Muscle layer of colon (tissue), 2 donors: ENCODE measurements around the gene SLC22A16.
A peak's percentile ranks its signal among the peaks of the same experiment; 100 is the strongest.

ENCODE experiments used
- H3K27ac ChIP-seq: one replicate; pipeline ENCODE4 v1.7.0; 2013; ENCODE audit warnings: low read depth, mild to moderate bottlenecking, low read length, moderate library complexity
- H3K27me3 ChIP-seq, 2 donors: one replicate each; pipeline ENCODE4 v1.7.0; 2013; ENCODE audit warnings: low read length in 2 of 2, mild to moderate bottlenecking in 2 of 2; ENCODE audit not compliant: insufficient read depth in 2 of 2, control insufficient read depth in 1 of 2
- H3K36me3 ChIP-seq: one replicate; pipeline ENCODE4 v1.7.0; 2013; ENCODE audit warnings: mild to moderate bottlenecking, low read length; ENCODE audit not compliant: insufficient read depth
- H3K4me1 ChIP-seq: one replicate; pipeline ENCODE4 v1.7.0; 2013; ENCODE audit warnings: mild to moderate bottlenecking, low read length; ENCODE audit not compliant: insufficient read depth
- H3K4me3 ChIP-seq, 2 donors: one replicate each; pipeline ENCODE4 v1.7.0; 2013; ENCODE audit warnings: low read length in 2 of 2, low read depth in 1 of 2, mild to moderate bottlenecking in 1 of 2, moderate library complexity in 1 of 2
- H3K9ac ChIP-seq: one replicate; pipeline ENCODE4 v1.7.0; 2013; ENCODE audit warnings: low read length
- H3K9me3 ChIP-seq: one replicate; pipeline ENCODE4 v1.7.0; 2013; ENCODE audit warnings: mild to moderate bottlenecking, low read length
- donor health status: abdominal sarcoma.
- donor health status: Adenocarcinoma of cecum.

Gene SLC22A16

GRCh38 chr6:110414669-110415068 lies 61.7 kb downstream of the SLC22A16 start:
- H3K27me3 ChIP-seq, result no peaks in the 10 kb centered on the region
- H3K36me3 ChIP-seq, result no peaks in the 10 kb centered on the region
- H3K4me3 ChIP-seq, result peak overlapping the region in 1 of 2 donors; percentile 9
- peak overlapping the region; percentile 69 for H3K27ac ChIP-seq
- H3K9ac ChIP-seq, result no peak overlapping the region
- H3K4me1 ChIP-seq, result peaks cover 20% of the 10 kb centered on the region
- no peaks in the 10 kb centered on the region for H3K9me3 ChIP-seq

DNA sequence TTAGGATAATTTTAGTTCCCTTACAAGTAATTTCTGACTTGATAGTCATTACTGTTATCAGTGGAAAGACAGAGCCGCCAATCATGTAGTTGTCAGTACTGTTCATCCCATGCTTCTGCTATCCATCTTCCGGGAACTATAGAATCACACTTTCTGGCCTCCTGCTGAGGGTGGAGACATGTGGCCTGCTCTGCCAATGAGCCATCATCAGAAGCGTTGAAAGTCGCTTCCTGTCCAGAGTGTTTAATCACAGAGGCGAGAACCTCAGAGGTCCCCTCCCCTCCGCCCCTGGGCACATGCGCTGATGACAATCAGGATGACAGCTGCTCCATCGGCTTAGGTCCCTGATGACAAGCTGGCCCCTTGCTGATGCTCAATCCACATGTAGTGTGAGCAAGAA lies 64.1 kb downstream of the SLC22A16 start:
- Histone ChIP-seq H3K36me3 (no peaks in the 10 kb centered on the region), H3K4me1 (peaks cover 20% of the 10 kb centered on the region), H3K4me3 (no peak overlapping the region), H3K27ac (no peak overlapping the region), H3K9ac (no peak overlapping the region), H3K9me3 (no peaks in the 10 kb centered on the region), H3K27me3 (no peaks in the 10 kb centered on the region)

DNA sequence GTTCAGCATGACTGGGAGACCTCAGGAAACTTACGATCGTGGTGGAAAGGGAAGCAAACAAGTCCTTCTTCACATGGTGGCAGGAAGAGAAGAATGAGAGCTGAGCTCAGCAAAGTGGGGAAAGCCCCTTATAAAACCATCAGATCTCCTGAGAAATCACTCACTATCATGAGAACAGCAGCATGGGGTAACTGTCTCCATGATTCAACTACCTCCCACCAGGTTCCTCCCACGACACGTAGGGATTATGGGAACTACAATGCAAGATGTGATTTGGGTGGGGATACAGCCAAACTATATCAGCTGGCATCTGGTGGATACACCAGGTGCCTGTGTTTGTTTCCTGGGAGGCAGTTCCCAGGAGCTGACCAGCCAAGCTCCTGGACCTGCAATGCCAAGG lies 65.9 kb downstream of the SLC22A16 start:
- Histone ChIP-seq H3K4me3 (no peak overlapping the region), H3K27ac (no peak overlapping the region), H3K9me3 (no peaks in the 10 kb centered on the region), H3K4me1 (peaks cover 8% of the 10 kb centered on the region), H3K9ac (no peak overlapping the region), H3K27me3 (no peaks in the 10 kb centered on the region), H3K36me3 (no peaks in the 10 kb centered on the region)

- Histone ChIP-seq H3K4me3 (no peak overlapping the region), H3K9me3 (no peaks in the 10 kb centered on the region), H3K27ac (no peak overlapping the region), H3K27me3 (no peaks in the 10 kb centered on the region), H3K9ac (no peak overlapping the region), H3K36me3 (no peaks in the 10 kb centered on the region), H3K4me1 (peaks cover 2% of the 10 kb centered on the region)
These were observed 66.6 kb downstream of the SLC22A16 start for GRCh38 chr6:110409794-110410193.

- no peaks in the 10 kb centered on the region for H3K27me3 ChIP-seq
- no peak overlapping the region for H3K27ac ChIP-seq
- no peaks in the 10 kb centered on the region for H3K9me3 ChIP-seq
- no peaks in the 10 kb centered on the region for H3K4me1 ChIP-seq
- no peaks in the 10 kb centered on the region for H3K36me3 ChIP-seq
- H3K4me3 ChIP-seq, result no peak overlapping the region
- H3K9ac ChIP-seq, result no peak overlapping the region
These were observed 67.5 kb downstream of the SLC22A16 start for GRCh38 chr6:110408901-110409300.

DNA sequence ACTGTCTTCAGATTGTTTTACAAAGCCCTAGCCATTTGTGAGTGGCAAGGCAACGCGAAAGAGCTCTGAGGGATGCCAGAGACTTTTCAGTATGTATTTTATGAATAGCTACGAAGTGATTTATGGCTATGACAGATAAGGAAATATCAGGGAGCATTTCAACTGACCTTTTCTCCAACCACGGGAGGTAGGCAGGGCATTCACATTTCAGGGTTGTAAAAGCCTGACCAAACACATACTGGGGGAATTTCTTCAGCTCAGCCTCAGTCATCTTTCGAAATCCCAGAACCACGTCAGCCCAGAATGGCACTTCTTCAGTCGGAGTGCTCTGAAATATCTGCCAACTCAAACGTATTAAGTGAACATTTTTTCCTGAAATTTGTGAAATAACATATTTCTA lies 71.8 kb downstream of the SLC22A16 start:
- Histone ChIP-seq H3K4me1 (no peaks in the 10 kb centered on the region), H3K27me3 (no peaks in the 10 kb centered on the region), H3K36me3 (no peaks in the 10 kb centered on the region), H3K27ac (no peak overlapping the region), H3K4me3 (no peak overlapping the region), H3K9me3 (no peaks in the 10 kb centered on the region), H3K9ac (no peak overlapping the region)

GRCh38 chr6:110401585-110402176 lies 74.7 kb downstream of the SLC22A16 start:
- Histone ChIP-seq H3K27ac (no peak overlapping the region), H3K4me1 (no peaks in the 10 kb centered on the region), H3K9me3 (no peaks in the 10 kb centered on the region), H3K36me3 (no peaks in the 10 kb centered on the region), H3K27me3 (no peaks in the 10 kb centered on the region), H3K4me3 (no peak overlapping the region), H3K9ac (no peak overlapping the region)

DNA sequence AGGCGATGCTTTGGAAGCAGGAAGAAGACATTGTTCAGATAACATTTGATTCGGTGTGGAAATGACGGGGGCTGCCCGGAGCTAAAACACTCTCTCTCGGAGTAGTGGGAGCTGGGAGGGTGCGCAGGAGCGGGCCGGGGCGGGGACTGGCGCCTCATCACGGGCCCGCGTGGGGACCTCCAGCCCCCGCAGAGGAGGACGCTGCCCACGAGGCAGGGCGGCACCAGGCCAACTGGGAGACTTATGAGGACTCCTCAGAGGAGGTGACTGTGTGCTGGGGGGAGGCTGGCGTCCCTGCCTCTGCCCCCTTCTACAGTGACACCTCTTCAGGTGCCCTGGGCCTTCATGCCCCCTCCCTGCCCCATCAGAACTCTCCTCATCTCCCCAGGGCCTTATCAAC lies 76.2 kb downstream of the SLC22A16 start:
- Histone ChIP-seq H3K4me3 (peak overlapping the region; percentile 43 to 76), H3K9ac (no peak overlapping the region), H3K4me1 (no peaks in the 10 kb centered on the region), H3K36me3 (no peaks in the 10 kb centered on the region), H3K27me3 (no peaks in the 10 kb centered on the region), H3K9me3 (no peaks in the 10 kb centered on the region), H3K27ac (no peak overlapping the region)

DNA sequence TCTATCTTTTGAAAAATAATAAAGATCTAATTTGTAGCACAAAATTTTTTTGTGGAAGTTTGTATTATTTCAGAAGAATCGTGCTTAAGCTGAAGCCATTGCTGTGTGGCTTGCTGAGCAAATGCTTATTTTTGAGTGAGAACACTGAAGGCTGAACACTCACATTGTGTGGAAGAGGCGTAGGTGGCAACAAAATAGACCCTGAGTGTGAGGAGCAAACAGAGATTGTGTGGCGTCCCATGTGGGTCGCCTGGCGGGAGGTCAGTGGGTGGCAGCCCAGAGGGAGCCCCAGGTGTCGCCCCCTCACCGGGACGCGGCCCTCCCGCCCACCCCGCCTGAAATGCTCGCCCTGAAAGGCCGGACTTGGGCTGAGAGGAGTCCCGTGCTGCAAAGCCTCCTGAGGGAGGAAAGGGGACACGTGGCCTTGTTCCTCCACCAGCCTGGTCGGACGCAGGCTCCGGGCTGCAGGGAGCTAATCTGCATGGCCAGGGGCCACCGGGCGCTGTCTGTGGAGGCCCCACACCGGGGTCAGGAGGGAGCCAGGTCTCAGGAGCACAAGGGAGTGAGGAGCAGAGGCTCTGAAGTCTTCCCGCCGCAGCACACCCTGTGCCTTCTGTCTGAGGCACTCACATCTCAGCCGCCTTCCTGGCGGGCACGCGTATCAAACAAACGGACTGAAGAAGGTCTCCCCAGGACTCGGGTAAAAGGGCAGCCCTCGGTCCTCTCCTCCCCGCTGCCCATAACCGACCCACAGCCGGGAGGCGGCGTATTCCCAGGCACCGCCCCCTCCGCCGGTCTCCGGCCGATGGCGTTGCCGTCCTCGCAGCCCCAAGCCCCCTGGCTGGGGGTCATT lies 77.0 kb downstream of the SLC22A16 start:
- no peaks in the 10 kb centered on the region for H3K36me3 ChIP-seq
- H3K9me3 ChIP-seq, result no peaks in the 10 kb centered on the region
- no peaks in the 10 kb centered on the region for H3K4me1 ChIP-seq
- H3K27ac ChIP-seq, result no peak overlapping the region
- H3K4me3 ChIP-seq, result peak overlapping the region; percentile 43 to 76
- H3K9ac ChIP-seq, result no peak overlapping the region
- no peaks in the 10 kb centered on the region for H3K27me3 ChIP-seq

DNA sequence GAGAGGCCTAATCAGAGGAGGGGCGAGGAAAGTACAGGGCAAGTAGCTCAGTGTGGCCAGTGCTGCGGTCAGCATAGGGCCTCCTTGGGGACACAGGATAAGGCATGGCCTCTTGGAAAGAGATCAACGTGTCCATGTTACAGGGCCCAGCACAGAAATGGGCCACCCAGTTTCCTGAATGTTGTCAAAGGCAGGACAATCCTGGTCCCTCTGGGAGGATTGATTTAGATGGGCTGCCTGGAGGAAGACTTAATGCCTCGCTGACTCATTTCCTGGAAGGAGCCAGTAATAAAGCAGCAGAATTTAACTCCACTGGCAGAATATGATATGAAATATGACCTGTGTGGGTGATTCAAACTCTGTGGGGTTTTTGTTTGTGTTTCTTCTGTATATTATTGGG lies 77.6 kb downstream of the SLC22A16 start:
- no peaks in the 10 kb centered on the region for H3K36me3 ChIP-seq
- no peaks in the 10 kb centered on the region for H3K4me1 ChIP-seq
- no peaks in the 10 kb centered on the region for H3K9me3 ChIP-seq
- H3K4me3 ChIP-seq, result no peak overlapping the region
- no peak overlapping the region for H3K27ac ChIP-seq
- no peak overlapping the region for H3K9ac ChIP-seq
- no peaks in the 10 kb centered on the region for H3K27me3 ChIP-seq

DNA sequence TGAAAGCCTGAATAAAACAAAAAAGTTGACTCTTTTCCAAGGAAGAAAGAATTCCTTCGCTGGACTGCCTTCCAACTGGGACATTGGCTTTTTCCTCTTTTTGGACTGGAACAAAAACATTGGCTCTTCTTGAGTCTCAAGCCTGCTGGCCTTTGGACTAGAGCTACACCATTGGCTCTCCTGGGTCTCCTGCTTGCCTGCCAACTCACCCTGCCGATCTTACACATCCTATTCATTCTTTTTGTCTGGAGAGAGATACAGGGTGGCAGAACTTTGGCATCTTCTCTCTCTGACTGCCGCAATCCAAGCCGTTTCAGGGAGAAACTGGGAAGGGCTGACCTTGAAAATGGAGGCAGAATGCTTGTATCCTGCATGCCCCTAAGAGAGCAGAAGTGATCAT lies 81.2 kb downstream of the SLC22A16 start:
- peaks cover 3% of the 10 kb centered on the region for H3K4me1 ChIP-seq
- no peaks in the 10 kb centered on the region for H3K36me3 ChIP-seq
- H3K9me3 ChIP-seq, result no peaks in the 10 kb centered on the region
- no peak overlapping the region for H3K9ac ChIP-seq
- H3K27me3 ChIP-seq, result no peaks in the 10 kb centered on the region
- H3K4me3 ChIP-seq, result no peak overlapping the region
- H3K27ac ChIP-seq, result no peak overlapping the region

- Histone ChIP-seq H3K9me3 (no peaks in the 10 kb centered on the region), H3K4me1 (peaks cover 8% of the 10 kb centered on the region), H3K4me3 (no peak overlapping the region), H3K36me3 (no peaks in the 10 kb centered on the region), H3K9ac (no peak overlapping the region), H3K27ac (no peak overlapping the region), H3K27me3 (no peaks in the 10 kb centered on the region)
These were observed 82.0 kb downstream of the SLC22A16 start for GRCh38 chr6:110394409-110394808.
